ENCODE results near the gene COMMD9.

The COMMD9 gene

GRCh38 chr11:36240173-36240572 is 49.1 kb downstream of the COMMD9 start:
- Mint-ChIP-seq H3K27me3 (ENCODE audit: low read depth, poor library complexity) (peaks cover 3% of the 10 kb centered on the region), H3K27ac (no peak overlapping the region), H3K4me1 (no peaks in the 10 kb centered on the region), H3K36me3 (ENCODE audit: low read depth) (peaks cover 31% of the 10 kb centered on the region), H3K4me3 (no peak overlapping the region), H3K9me3 (peaks cover 3% of the 10 kb centered on the region)
- DNase-seq, result no peak
- TF ChIP-seq CTCF (IDR thresholded peaks at IDR 0.05), result no peak

DNA sequence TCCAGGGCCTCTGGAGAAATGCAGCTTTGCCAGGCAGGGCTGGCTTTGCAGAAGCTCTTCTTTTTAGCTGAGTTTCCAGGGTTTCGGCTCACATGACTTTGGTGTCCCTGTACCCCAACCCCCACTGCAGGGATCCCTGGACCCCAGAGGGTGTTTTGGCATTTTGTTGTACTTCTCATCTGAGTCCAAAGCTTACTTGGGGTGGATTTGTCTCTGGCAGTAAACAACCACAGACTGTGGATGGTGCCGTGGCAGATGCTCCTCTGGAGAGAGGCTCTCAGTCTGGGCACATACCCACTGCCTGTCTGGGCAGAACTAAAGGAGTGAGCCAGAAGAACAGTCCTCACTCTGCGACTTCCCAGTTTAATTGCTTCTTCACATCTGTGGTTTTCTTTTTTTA is 49.6 kb downstream of the COMMD9 start:
- Mint-ChIP-seq H3K9me3 (no peaks in the 10 kb centered on the region), H3K27ac (no peak overlapping the region), H3K27me3 (ENCODE audit: low read depth, poor library complexity) (peaks cover 3% of the 10 kb centered on the region), H3K4me3 (no peak overlapping the region), H3K4me1 (no peaks in the 10 kb centered on the region), H3K36me3 (ENCODE audit: low read depth) (peaks cover 30% of the 10 kb centered on the region)
- TF ChIP-seq CTCF (IDR thresholded peaks at IDR 0.05), result no peak
- no peak for DNase-seq

GRCh38 chr11:36238881-36239280 is 50.3 kb downstream of the COMMD9 start:
- Mint-ChIP-seq H3K9me3 (no peaks in the 10 kb centered on the region), H3K4me3 (no peak overlapping the region), H3K27ac (no peak overlapping the region), H3K36me3 (ENCODE audit: low read depth) (peaks cover 30% of the 10 kb centered on the region), H3K27me3 (ENCODE audit: low read depth, poor library complexity) (peaks cover 3% of the 10 kb centered on the region), H3K4me1 (no peaks in the 10 kb centered on the region)
- TF ChIP-seq CTCF (IDR thresholded peaks at IDR 0.05), result no peak
- DNase-seq, result no peak

- TF ChIP-seq CTCF (IDR thresholded peaks at IDR 0.05), result no peak
- Mint-ChIP-seq H3K4me1 (no peaks in the 10 kb centered on the region), H3K4me3 (no peak overlapping the region), H3K9me3 (no peaks in the 10 kb centered on the region), H3K36me3 (ENCODE audit: low read depth) (peaks cover 30% of the 10 kb centered on the region), H3K27ac (no peak overlapping the region), H3K27me3 (ENCODE audit: low read depth, poor library complexity) (peaks cover 3% of the 10 kb centered on the region)
- no peak for DNase-seq
These were observed 51.1 kb downstream of the COMMD9 start for GRCh38 chr11:36238036-36238631.

GRCh38 chr11:36237391-36237790 is 51.8 kb downstream of the COMMD9 start:
- peaks cover 27% of the 10 kb centered on the region for H3K36me3 Mint-ChIP-seq (ENCODE audit: low read depth)
- no peak overlapping the region for H3K27ac Mint-ChIP-seq

More at GRCh38 chr11:36237391-36237790, 51.8 kb downstream of the COMMD9 start:
- Mint-ChIP-seq H3K4me3 (no peak overlapping the region), H3K4me1 (no peaks in the 10 kb centered on the region), H3K9me3 (no peaks in the 10 kb centered on the region), H3K27me3 (ENCODE audit: low read depth, poor library complexity) (peaks cover 3% of the 10 kb centered on the region)
- DNase-seq, result no peak
- no peak for TF ChIP-seq CTCF (IDR thresholded peaks at IDR 0.05)
